ENCODE data around the gene ZNF74. TPM values are rescaled to one million over a fixed set of nuclear protein-coding genes. Genes with fewer than 3 reads are reported as not detected.

The ZNF74 gene
- total RNA-seq, 1 donor from 2014 or later, result 4.3 TPM

- H3K27ac Mint-ChIP-seq, result no peak overlapping the region
- TF ChIP-seq CTCF (IDR thresholded peaks at IDR 0.05), result no peak
These were observed 29.3 kb downstream of the ZNF74 start for GRCh38 chr22:20423008-20423905.

GRCh38 chr22:20423906-20424551, 30.1 kb downstream of the ZNF74 start:
- Mint-ChIP-seq H3K27me3 (peaks cover 21% of the 10 kb centered on the region), H3K36me3 (ENCODE audit: low read depth) (no peaks in the 10 kb centered on the region)

More at GRCh38 chr22:20423008-20423905, 29.3 kb downstream of the ZNF74 start:
- Mint-ChIP-seq H3K4me1 (peaks cover 7% of the 10 kb centered on the region), H3K27me3 (peaks cover 19% of the 10 kb centered on the region), H3K36me3 (ENCODE audit: low read depth) (no peaks in the 10 kb centered on the region), H3K4me3 (no peak overlapping the region), H3K9me3 (no peaks in the 10 kb centered on the region)
- intact Hi-C loops (cut with micrococcal nuclease), result no loop called here
- ATAC-seq (ENCODE audit: low read depth), result no peak
- ChIA-PET POLR2A (no interaction called here), CTCF (no interaction called here)
- no peak for DNase-seq

GRCh38 chr22:20424568-20424931, 30.6 kb downstream of the ZNF74 start:
- H3K27ac Mint-ChIP-seq, result no peak overlapping the region
- H3K9me3 Mint-ChIP-seq, result no peaks in the 10 kb centered on the region
- POLR2A ChIA-PET, result no interaction called here
- CTCF ChIA-PET, result no interaction called here
- TF ChIP-seq CTCF (IDR thresholded peaks at IDR 0.05), result no peak
- H3K4me3 Mint-ChIP-seq, result no peak overlapping the region
- DNase-seq, result no peak
- H3K4me1 Mint-ChIP-seq, result peaks cover 12% of the 10 kb centered on the region
- intact Hi-C loops (cut with micrococcal nuclease), result no loop called here
- no peak for ATAC-seq (ENCODE audit: low read depth)
- peaks cover 22% of the 10 kb centered on the region for H3K27me3 Mint-ChIP-seq
- no peaks in the 10 kb centered on the region for H3K36me3 Mint-ChIP-seq (ENCODE audit: low read depth)

More at GRCh38 chr22:20423906-20424551, 30.1 kb downstream of the ZNF74 start:
- H3K27ac Mint-ChIP-seq, result no peak overlapping the region
- ChIA-PET POLR2A (no interaction called here), CTCF (no interaction called here)
- no peaks in the 10 kb centered on the region for H3K9me3 Mint-ChIP-seq
- ATAC-seq (ENCODE audit: low read depth) (no peak), DNase-seq (no peak)
- no peak overlapping the region for H3K4me3 Mint-ChIP-seq
- peaks cover 8% of the 10 kb centered on the region for H3K4me1 Mint-ChIP-seq
- intact Hi-C loops (cut with micrococcal nuclease), result no loop called here
- no peak for TF ChIP-seq CTCF (IDR thresholded peaks at IDR 0.05)

- no peaks in the 10 kb centered on the region for H3K36me3 Mint-ChIP-seq (ENCODE audit: low read depth)
- POLR2A ChIA-PET, result no interaction called here
- no peak for TF ChIP-seq CTCF (IDR thresholded peaks at IDR 0.05)
- H3K9me3 Mint-ChIP-seq, result no peaks in the 10 kb centered on the region
- no peak overlapping the region for H3K27ac Mint-ChIP-seq
- peaks cover 13% of the 10 kb centered on the region for H3K4me1 Mint-ChIP-seq
- CTCF ChIA-PET, result no interaction called here
- intact Hi-C loops (cut with micrococcal nuclease), result no loop called here
- DNase-seq, result no peak
- no peak overlapping the region for H3K4me3 Mint-ChIP-seq
- H3K27me3 Mint-ChIP-seq, result peaks cover 22% of the 10 kb centered on the region
- ATAC-seq (ENCODE audit: low read depth), result no peak
These were observed 31.1 kb downstream of the ZNF74 start for GRCh38 chr22:20424932-20425565.
